Caco-2 (cell line): ENCODE data around the gene VAT1L. TPM values are rescaled to one million over a fixed set of nuclear protein-coding genes. Genes with fewer than 3 reads are reported as not detected.

Experiments
- BruUV-seq: library from RNA; stranded (reverse); fragments of 400-500 nt; replicated peaks from 2 replicates; lab custom pipeline; 2021; lab: Mats Ljungman, UMichigan
- CTCF ChIA-PET: fragments of 300-600 bp; sonication (Branson Sonifier 250); formaldehyde crosslinking; loops from one replicate; lab custom pipeline; 2022; ENCODE audit warnings: antibody characterized with exemption; lab: Charles Lee
- POLR2A ChIA-PET: fragments of 300-600 bp; sonication (Branson Sonifier 250); formaldehyde crosslinking; loops from one replicate; lab custom pipeline; 2022; ENCODE audit warnings: antibody characterized with exemption; lab: Charles Lee
- DNase-seq, 2 experiments: peaks; one replicate each; pipeline versions ENCODE4 v3.0.0 to v3.0.0-alpha.2; 2020 to 2022
- H3K27me3 ChIP-seq: replicated peaks from 2 replicates; pipeline ENCODE4 v1.6.0; 2011; ENCODE audit warnings: low read length; ENCODE audit not compliant: control insufficient read depth, insufficient read depth
- H3K36me3 ChIP-seq: 2 replicates; pipeline ENCODE4 v1.5.1; 2011; ENCODE audit warnings: low read length; ENCODE audit not compliant: control insufficient read depth, insufficient read depth
- H3K4me1 ChIP-seq: fragments of 250-450 bp; sonication (Bioruptor Pico); 2 replicates; pipeline ENCODE4 v1.5.1; 2020; ENCODE audit warnings: mild to moderate bottlenecking
- H3K4me3 ChIP-seq: 2 replicates; pipeline ENCODE4 v1.5.1; 2011; ENCODE audit warnings: low read depth, mild to moderate bottlenecking, control low read depth, low read length
- H3K9me3 ChIP-seq: fragments of 250-450 bp; sonication (Bioruptor Pico); 2 replicates; pipeline ENCODE4 v1.5.1; 2020; ENCODE audit warnings: mild to moderate bottlenecking, moderate library complexity
- H3K27ac Mint-ChIP-seq: one replicate; pipeline ENCODE4 v1.8.0; 2022; ENCODE audit warnings: mixed read lengths; ENCODE audit not compliant: unreplicated experiment
- H3K27me3 Mint-ChIP-seq: one replicate; pipeline ENCODE4 v1.8.0; 2022; ENCODE audit warnings: mixed read lengths; ENCODE audit not compliant: insufficient read depth, unreplicated experiment
- H3K36me3 Mint-ChIP-seq: one replicate; pipeline ENCODE4 v1.8.0; 2022; ENCODE audit warnings: mild to moderate bottlenecking, mixed read lengths; ENCODE audit not compliant: insufficient read depth, unreplicated experiment
- H3K4me1 Mint-ChIP-seq: one replicate; pipeline ENCODE4 v1.8.0; 2022; ENCODE audit warnings: low read depth, mixed read lengths; ENCODE audit not compliant: unreplicated experiment
- H3K4me3 Mint-ChIP-seq: one replicate; pipeline ENCODE4 v1.8.0; 2022; ENCODE audit warnings: mild to moderate bottlenecking, moderate library complexity, mixed read lengths; ENCODE audit not compliant: unreplicated experiment
- H3K9me3 Mint-ChIP-seq: one replicate; pipeline ENCODE4 v1.8.0; 2022; ENCODE audit warnings: mixed read lengths; ENCODE audit not compliant: unreplicated experiment
- intact Hi-C: fragments of 100-400 bp; cut with micrococcal nuclease; formaldehyde crosslinking; loops from one replicate; pipeline ENCODE4 v1.10.0; 2022; ENCODE audit not compliant: unreplicated experiment
- total RNA-seq: library from RNA; stranded (reverse); gene quantifications from 2 replicates; pipeline ENCODE4 v1.2.3, GENCODE V29; 2022
- TF ChIP-seq, protein P1 (sequence below), 2 experiments: fragments of 200-600 bp in 1 of 2; IDR thresholded peaks; 1 replicate in 1 of 2; 2 replicates in 1 of 2; pipeline versions ENCODE4 v1.5.1 to v1.8.0; 2011 to 2022; ENCODE audit warnings: antibody characterized with exemption in 1 of 2, control low read depth in 1 of 2, inconsistent platforms in 1 of 2, low read depth in 1 of 2, low read length in 1 of 2, mild to moderate bottlenecking in 1 of 2, moderate library complexity in 1 of 2; ENCODE audit not compliant: insufficient read depth in 1 of 2, severe bottlenecking in 1 of 2, unreplicated experiment in 1 of 2

VAT1L gene
- total RNA-seq, 1 experiment from 2014 or later, result not detected

- Histone ChIP-seq H3K36me3 (no peaks in the 10 kb centered on the region), H3K27me3 (no peaks in the 10 kb centered on the region), H3K9me3 (no peaks in the 10 kb centered on the region), H3K4me1 (no peaks in the 10 kb centered on the region), H3K4me3 (no peak overlapping the region)
- Mint-ChIP-seq H3K27ac (no peak overlapping the region), H3K27me3 (peaks cover 31% of the 10 kb centered on the region), H3K9me3 (no peaks in the 10 kb centered on the region), H3K4me1 (no peaks in the 10 kb centered on the region), H3K4me3 (no peak overlapping the region), H3K36me3 (no peaks in the 10 kb centered on the region)
- DNase-seq, result no peak
- intact Hi-C loops, result no loop called here
- TF ChIP-seq, protein P1, sequence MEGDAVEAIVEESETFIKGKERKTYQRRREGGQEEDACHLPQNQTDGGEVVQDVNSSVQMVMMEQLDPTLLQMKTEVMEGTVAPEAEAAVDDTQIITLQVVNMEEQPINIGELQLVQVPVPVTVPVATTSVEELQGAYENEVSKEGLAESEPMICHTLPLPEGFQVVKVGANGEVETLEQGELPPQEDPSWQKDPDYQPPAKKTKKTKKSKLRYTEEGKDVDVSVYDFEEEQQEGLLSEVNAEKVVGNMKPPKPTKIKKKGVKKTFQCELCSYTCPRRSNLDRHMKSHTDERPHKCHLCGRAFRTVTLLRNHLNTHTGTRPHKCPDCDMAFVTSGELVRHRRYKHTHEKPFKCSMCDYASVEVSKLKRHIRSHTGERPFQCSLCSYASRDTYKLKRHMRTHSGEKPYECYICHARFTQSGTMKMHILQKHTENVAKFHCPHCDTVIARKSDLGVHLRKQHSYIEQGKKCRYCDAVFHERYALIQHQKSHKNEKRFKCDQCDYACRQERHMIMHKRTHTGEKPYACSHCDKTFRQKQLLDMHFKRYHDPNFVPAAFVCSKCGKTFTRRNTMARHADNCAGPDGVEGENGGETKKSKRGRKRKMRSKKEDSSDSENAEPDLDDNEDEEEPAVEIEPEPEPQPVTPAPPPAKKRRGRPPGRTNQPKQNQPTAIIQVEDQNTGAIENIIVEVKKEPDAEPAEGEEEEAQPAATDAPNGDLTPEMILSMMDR (IDR thresholded peaks at IDR 0.05; ENCODE audit: insufficient read depth in 1 of 2, low read depth in 1 of 2, low read length in 1 of 2, severe bottlenecking in 1 of 2, unreplicated experiment in 1 of 2), result no peak
- ChIA-PET POLR2A (interaction anchor here (0.6 kb wide), 1 partner anchor 28 kb away, joined by 8 read pairs; no protein-coding TSS in a partner anchor), CTCF (no interaction called here)
- no TSS peak for BruUV-seq
Observed at GRCh38 chr16:77840673-77841501, 52.5 kb downstream of the VAT1L start.

- CTCF ChIA-PET, result no interaction called here
- POLR2A ChIA-PET, result no interaction called here
- TF ChIP-seq, protein P1 (IDR thresholded peaks at IDR 0.05; ENCODE audit: insufficient read depth in 1 of 2, low read depth in 1 of 2, low read length in 1 of 2, severe bottlenecking in 1 of 2, unreplicated experiment in 1 of 2), result no peak
Observed at GRCh38 chr16:77841502-77841763, 53.1 kb downstream of the VAT1L start.

GRCh38 chr16:77842468-77842867, 54.1 kb downstream of the VAT1L start:
- ChIA-PET CTCF (no interaction called here), POLR2A (no interaction called here)
- Histone ChIP-seq H3K27me3 (no peaks in the 10 kb centered on the region), H3K4me1 (no peaks in the 10 kb centered on the region), H3K36me3 (no peaks in the 10 kb centered on the region), H3K4me3 (no peak overlapping the region), H3K9me3 (no peaks in the 10 kb centered on the region)
- no peak overlapping the region for H3K27ac Mint-ChIP-seq
- no peak for DNase-seq
- no peak overlapping the region for H3K4me3 Mint-ChIP-seq
- no peaks in the 10 kb centered on the region for H3K4me1 Mint-ChIP-seq
- H3K9me3 Mint-ChIP-seq, result no peaks in the 10 kb centered on the region
- TF ChIP-seq, protein P1 (IDR thresholded peaks at IDR 0.05; ENCODE audit: insufficient read depth in 1 of 2, low read depth in 1 of 2, low read length in 1 of 2, severe bottlenecking in 1 of 2, unreplicated experiment in 1 of 2), result no peak
- peaks cover 28% of the 10 kb centered on the region for H3K27me3 Mint-ChIP-seq
- no TSS peak for BruUV-seq
- intact Hi-C loops, result no loop called here
- no peaks in the 10 kb centered on the region for H3K36me3 Mint-ChIP-seq

More at GRCh38 chr16:77841502-77841763, 53.1 kb downstream of the VAT1L start:
- no peak for DNase-seq
- Mint-ChIP-seq H3K9me3 (no peaks in the 10 kb centered on the region), H3K27me3 (peaks cover 33% of the 10 kb centered on the region), H3K4me3 (no peak overlapping the region), H3K36me3 (no peaks in the 10 kb centered on the region), H3K4me1 (no peaks in the 10 kb centered on the region), H3K27ac (no peak overlapping the region)
- Histone ChIP-seq H3K36me3 (no peaks in the 10 kb centered on the region), H3K4me3 (no peak overlapping the region), H3K9me3 (no peaks in the 10 kb centered on the region), H3K27me3 (no peaks in the 10 kb centered on the region), H3K4me1 (no peaks in the 10 kb centered on the region)
- intact Hi-C loops, result no loop called here
- no TSS peak for BruUV-seq
